Measurements from ENCODE around the gene MKRN2.
"Not testable (repeated sequence)": the region's sequence is repeated elsewhere in the genome, so short reads cannot be mapped to it uniquely, and the experiment has no call there.

DNA sequence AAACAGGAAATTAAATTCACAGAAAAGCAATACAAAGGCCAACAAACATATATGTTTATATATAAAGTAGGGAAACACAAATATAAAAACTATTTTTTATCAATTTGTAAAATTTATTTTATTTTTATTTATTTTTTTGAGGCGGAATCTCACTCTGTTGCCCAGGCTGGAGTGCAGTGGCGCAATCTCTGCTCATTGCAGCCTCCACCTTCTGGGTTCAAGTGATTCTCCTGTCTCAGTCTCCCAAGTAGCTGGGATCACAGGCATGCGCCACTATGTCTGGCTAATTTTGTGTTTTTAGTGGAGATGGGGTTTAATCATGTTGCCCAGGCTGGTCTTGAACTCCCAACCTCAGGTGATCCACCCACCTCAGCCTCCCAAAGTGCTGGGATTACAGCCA, 68.1 kb downstream of the MKRN2 start:
- TF ChIP-seq, protein P1, sequence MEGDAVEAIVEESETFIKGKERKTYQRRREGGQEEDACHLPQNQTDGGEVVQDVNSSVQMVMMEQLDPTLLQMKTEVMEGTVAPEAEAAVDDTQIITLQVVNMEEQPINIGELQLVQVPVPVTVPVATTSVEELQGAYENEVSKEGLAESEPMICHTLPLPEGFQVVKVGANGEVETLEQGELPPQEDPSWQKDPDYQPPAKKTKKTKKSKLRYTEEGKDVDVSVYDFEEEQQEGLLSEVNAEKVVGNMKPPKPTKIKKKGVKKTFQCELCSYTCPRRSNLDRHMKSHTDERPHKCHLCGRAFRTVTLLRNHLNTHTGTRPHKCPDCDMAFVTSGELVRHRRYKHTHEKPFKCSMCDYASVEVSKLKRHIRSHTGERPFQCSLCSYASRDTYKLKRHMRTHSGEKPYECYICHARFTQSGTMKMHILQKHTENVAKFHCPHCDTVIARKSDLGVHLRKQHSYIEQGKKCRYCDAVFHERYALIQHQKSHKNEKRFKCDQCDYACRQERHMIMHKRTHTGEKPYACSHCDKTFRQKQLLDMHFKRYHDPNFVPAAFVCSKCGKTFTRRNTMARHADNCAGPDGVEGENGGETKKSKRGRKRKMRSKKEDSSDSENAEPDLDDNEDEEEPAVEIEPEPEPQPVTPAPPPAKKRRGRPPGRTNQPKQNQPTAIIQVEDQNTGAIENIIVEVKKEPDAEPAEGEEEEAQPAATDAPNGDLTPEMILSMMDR (IDR thresholded peaks at IDR 0.05), result not testable (repeated sequence)
- TF ChIP-seq POLR2A (IDR thresholded peaks at IDR 0.05), result not testable (repeated sequence)
